Activated CD4-positive, alpha-beta T cell treated with anti-CD3 and anti-CD28 coated beads for 24 hours (primary cell): ENCODE results near the gene STRIP1.
"Not testable (repeated sequence)": the region's sequence is repeated elsewhere in the genome, so short reads cannot be mapped to it uniquely, and the experiment has no call there.

Experiments used
- DNase-seq, 2 donors: peaks; one replicate each; pipeline ENCODE4 v3.0.0-alpha.2; 2020; ENCODE audit warnings: low read depth in 2 of 2

STRIP1 gene

DNA sequence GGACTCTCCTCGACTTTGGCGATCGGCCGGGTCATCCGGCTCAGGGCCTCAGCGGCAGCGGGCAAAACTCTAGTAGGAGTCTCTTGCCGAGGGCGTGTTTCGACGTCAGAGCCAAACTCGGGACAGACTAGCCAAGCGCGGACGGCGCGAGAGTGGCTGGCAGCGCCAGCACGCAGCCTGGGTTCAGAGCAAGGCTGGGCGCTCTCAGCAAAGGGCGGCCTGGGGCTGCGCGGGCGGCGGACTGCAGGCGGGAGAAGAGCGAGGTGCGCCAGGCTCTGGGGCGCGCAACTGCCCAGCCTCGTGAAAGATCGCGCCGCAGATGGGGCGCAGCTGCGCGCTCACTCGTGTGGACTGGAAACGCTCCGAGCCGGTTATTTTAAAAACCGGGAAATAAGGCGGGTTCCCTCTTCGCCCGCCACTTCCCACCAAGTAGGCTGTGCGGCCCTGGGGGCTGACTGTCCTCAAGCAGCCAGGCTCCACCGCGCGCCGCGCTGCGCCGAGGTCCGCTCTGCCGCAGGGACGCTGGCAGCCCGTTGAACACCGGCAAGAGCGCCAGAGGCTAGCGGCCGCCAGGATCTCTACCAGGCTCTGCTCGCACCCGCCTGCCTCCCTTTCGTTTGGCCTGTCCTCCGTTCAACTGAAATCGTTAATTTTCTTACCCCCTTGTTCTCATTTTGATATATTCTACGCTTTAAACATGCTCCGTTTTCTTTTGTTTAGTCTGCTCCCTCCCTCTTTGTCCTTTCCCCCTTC is 33.6 kb downstream of the STRIP1 start:
- no peak for DNase-seq

DNA sequence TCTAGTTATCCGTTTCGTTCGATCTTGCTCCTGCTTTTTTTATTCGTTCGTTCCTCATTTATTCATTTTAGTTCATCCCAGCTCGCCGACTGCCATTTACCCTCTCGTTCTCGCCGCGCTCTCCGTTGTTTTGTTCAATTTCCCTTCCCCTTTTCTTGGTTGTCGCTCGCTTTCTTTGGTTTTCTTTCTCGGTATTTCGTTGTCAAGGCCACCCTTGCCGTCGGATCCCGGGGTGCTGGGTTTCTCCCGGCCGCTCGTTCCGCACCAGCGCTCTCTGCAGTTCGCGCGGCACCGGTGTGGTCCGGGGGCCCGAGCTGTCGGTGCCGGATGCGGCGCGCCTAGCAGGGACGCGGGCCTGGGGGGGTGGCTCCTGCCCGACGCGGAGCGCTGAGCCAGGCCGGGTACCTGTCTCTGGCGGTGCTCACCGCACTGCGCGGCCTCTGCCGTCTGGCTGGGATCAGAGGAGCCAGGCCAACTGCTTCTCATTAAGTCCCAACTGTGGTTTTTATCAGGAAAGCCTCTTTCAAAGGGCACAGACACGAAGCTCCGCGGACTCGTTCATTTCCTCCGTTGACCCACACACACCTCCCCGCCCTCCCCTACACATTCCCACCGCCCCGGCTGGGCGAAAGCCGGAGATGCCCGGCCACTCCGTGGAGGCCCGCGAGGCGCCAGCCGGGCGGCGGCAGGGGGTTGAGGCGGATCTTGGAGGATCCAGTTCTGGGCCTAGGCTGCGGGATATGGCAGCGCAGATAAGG is 34.4 kb downstream of the STRIP1 start:
- no peak for DNase-seq

DNA sequence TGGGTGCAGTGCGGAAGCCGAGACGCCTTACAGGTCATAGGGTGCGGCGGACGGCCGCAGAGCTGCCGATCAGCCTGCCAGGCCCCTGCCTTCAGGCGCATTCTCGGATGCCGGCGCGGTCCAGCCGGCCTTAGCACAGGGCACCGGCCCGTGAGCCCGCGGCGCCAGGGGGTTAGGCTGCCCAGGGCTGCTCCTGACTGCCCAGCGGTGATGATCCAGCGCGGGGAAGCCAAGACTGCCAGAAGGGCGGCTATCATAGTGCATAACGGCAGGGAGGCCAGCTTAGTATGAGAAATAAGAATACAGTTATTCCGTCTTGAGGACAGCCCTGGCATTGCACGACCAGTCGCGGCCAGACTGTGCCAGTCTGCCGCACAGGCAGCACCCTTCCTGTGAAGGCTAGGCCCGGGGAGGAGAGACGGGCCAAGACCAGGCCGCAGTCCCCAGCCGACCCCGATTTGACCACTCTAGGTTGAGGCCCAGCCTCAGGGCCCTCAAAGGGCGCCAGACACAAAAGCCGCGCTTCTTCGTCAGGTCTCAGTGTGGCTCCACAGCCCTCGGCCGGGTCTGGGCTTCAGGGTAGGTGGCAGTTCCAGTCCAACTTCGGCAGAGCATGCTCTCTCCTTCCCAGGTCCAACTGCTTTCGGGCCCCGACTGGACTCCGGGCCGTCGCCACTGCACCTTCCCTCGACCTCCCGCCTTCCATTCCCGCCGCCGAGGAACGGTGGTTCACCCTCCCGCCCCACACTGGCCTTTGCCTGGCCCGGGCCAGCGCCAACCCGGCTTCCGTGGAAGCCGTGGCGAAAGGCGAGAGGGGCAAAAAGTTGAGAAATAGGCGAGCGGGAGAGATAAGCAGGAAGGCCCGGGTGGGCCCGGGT is 35.2 kb downstream of the STRIP1 start:
- DNase-seq, result no peak

DNA sequence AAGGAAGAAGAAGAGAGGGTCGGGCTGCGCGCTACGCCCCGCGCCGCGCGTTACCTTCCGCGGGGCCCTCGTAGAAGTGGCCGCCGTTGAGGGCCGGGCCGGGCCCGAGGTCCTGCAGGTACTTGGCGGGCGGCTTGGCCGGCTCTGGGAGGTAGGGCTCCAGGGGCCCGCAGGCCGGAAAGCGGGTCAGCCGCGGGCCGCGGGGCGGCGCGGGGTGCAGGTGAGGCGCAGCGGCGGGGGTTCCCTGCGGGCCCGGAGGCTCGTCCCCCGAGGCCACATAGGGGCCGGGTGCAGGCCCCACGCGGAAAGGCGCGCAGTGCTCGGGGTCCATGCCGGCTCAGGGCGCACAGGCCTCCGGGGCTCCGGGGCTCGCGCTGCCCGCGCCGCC is 35.9 kb downstream of the STRIP1 start:
- no peak for DNase-seq

DNA sequence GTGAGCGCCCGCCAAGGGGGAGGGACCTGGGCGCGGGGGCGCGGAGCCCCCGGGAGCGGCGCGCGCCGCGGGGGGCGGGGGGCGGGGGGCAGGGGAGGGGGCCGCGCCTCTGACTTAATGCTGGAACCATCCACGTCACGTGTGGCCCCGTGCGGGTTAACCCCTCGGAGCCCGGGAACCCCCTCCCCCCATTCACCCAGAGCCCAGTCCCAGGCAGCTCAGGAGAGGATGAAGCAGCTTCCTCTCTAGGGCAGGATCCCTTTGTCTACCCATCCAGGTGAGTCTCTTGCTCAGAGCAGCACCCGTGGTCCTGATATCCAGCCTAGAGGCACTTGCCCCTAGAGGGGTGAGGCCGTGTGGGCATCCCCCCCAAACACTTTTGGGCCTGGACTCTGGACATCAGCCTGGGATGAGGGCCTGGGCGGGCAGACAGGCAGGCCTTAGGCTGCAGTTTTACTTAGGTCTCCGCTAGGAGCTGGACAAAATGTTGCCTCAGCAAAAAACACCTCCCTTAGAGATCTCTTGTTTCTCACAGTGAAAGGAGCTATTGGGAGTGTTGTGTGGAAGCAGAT is 36.3 kb downstream of the STRIP1 start, which contains the start of gene ALX3:
Gene ALX3 (minus strand): TSS at position 2 of the 572 bp plus-strand sequence. CDS start 60 bp downstream, outside the sequence.
- no peak for DNase-seq

- no peak for DNase-seq
These were observed 39.7 kb downstream of the STRIP1 start for GRCh38 chr1:110074166-110074565.

DNA sequence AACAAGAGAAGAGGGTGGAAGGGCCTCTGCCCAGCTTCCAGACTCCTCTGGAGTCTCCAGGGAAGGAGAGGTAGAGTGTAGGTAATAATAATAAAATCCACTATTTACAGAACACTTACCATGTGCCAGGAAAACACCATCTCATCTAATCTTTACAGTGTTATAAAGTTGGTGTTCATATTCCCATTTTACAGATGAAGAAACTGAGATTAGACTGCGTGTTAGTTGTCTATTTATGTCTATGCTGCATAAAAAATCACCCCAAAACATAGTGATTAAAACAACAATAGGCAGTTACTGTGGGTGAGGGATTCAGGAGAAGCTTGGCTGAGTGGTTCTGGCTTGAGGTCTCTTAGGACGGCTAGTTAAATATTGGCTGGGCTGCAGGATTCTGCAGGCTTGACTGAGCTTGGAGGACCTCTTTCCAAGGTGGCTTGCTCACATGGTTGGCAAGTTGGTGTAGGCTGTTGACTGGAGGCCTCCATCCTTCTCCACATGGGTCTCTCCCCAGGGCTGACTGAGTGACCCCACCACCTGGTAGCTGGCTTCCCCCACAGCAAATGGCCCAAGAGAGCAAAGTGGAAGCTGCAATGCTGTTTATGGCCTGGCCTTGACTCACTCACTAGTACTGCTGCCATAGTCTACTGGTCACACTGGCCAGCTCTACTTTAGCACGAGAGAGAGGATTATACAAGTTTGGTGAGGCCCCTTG is 42.5 kb downstream of the STRIP1 start:
- no peak for DNase-seq

GRCh38 chr1:110079995-110080394 is 45.6 kb downstream of the STRIP1 start:
- DNase-seq, result not testable (repeated sequence)

DNA sequence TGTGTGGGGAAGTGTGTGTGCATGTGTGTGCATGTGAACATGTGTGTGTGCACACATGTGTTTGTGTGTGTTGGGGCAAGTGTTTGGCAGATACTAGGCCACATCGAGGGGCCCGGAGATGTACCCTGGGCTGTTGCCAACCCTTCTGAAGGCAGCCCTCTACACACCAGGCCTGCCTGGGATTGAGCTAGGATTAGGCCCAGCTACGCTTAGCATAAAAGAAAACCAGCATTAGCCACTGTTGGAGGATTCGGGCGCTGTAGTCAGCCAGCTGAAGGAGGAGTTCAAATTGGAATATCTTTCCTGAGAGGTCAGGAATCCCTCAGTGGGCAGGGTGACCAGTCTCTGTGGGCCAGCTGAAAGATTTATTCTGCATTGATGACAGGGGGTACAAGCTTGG is 46.6 kb downstream of the STRIP1 start:
- no peak for DNase-seq

GRCh38 chr1:110082477-110082876 is 48.1 kb downstream of the STRIP1 start:
- no peak for DNase-seq

GRCh38 chr1:110083061-110083865 is 48.8 kb downstream of the STRIP1 start:
- DNase-seq, result no peak

GRCh38 chr1:110083866-110084226 is 49.4 kb downstream of the STRIP1 start:
- no peak for DNase-seq

- no peak for DNase-seq
These were observed 50.0 kb downstream of the STRIP1 start for GRCh38 chr1:110084227-110085078.

GRCh38 chr1:110085671-110086070 is 51.2 kb downstream of the STRIP1 start:
- no peak for DNase-seq

- DNase-seq, result no peak
These were observed 52.5 kb downstream of the STRIP1 start for GRCh38 chr1:110086961-110087360.

- DNase-seq, result peak in 1 of 2 donors; percentile 37
These were observed 53.7 kb downstream of the STRIP1 start for GRCh38 chr1:110087812-110088738.

DNA sequence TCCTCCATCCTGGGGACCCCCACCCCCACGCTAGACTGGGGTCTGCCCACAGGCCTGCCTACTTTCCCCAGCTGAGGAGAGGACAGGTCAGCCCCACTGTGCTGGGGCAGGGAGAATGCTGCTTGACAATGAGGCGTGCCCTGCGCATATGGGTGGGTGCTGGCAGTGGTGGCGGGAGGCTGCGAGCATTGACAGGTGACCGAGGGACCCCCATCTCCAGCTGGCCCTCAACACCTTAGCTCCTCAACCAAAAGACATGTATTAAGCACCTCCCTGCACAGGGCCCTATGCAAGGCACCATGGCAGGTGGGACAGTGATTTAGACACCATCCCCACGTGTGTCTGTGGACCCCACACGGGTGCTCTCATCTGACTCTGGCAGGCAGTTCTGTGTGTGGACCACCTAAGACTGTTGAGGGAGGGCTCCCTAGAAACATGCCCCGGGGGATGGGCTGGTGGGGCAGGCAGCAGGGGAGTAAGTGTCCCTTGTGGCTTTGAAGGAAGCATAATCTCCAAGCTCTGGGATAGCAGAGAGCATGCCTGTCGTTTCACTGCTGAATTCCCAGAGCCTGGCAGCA is 54.4 kb downstream of the STRIP1 start:
- no peak for DNase-seq
